NCI-H345 (cell line): ENCODE measurements around the gene VPS37D.
A peak's percentile ranks its signal among the peaks of the same experiment; 100 is the strongest.

Source experiments
- DNase-seq: peaks from one replicate; lab custom pipeline; 2025; lab: John Stamatoyannopoulos, UW

Gene VPS37D

DNA sequence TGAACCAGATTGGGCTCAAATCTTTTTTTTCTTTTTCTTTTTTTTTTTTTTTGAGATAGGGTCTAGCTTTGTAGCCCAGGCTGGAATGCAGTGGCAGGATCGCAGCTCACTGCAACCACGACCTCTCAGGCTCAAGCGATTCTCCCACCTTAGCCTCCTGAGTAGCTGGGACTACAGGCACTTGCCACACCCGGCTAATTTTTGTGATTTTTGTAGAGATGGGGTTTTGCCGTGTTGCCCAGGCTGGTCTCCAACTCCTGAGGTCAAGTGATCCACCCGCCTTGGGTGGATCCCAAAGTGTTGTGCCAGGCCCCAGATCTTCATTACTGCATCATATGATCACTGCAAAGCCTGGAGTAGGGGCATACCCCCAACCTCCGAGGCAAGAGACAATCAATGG is 12.9 kb downstream of the VPS37D start:
- DNase-seq: no peak

DNA sequence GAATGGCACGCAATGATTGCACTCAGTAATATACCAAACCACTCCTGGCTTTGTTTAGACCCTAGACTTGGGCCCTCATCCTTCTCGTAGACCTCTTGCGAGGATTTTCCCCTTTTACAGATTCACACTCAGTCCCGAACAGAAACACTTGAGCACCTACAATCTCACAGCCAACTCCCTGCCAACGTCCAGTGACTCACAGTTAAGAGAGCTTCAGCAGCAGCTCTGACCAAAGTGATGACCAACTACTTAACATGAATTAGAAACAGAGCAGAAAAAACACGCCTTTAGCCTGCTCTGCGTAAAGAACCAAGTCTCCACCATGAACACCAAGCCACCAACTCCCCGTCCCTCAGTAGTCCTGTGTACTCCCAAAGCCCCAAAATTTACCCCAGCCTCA is 13.4 kb downstream of the VPS37D start:
- DNase-seq: no peak

- DNase-seq: no peak
Observed at GRCh38 chr7:73682745-73683055, 15.1 kb downstream of the VPS37D start.

- DNase-seq: peak; percentile 95
Observed at GRCh38 chr7:73683056-73683787, 15.6 kb downstream of the VPS37D start, which contains the start of the genes BUD23 and DNAJC30. Gene BUD23 (plus strand): TSS chr7:73683597. CDS start chr7:73683626, 29 bp downstream. Gene DNAJC30 (minus strand): TSS chr7:73683453. CDS start chr7:73683423, 30 bp downstream.

DNA sequence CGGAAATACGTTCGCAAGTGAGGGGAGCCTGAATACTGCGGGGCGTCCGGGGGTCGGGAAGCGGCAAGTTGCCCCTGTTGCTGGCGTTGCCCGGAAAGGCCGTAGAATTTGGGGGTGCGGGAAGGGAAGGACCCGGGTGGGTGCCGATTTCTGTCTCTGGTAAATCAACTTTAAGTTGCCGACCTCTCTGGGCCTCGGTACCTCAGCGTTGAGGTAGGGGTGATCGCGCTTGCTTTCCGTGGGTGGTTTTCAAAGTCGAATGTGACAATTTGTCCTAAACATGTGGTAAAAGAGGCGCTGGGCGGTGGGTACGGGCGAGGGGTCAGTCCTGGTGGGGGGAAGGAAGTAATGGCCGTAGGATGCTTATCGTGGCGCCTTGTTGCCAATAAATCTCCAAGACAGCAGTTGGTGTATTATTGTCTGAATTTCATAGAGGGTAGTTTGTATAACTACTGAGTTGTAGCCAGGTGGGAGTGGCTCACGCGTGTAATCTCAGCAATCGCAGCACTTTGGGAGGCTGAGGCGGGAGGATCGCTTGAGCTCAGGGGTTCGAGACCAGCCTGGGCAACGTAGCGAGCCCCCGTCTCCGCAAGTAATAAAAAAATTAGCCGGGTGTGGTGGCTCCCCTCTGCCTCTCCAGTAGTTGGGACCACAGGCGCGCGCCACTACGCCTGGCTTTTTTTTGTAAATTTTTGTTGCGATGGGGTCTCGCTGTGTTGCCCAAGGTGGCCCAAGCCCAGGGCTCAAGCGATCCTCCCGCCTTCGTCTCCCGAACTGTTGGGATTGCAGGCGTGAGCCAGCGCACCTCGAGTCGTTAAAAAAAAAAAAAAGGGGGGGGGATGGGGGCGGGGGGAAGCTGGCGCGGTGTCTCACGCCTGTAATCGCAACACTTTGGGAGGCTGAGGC is 16.4 kb downstream of the VPS37D start:
- DNase-seq: peak; percentile 15

DNA sequence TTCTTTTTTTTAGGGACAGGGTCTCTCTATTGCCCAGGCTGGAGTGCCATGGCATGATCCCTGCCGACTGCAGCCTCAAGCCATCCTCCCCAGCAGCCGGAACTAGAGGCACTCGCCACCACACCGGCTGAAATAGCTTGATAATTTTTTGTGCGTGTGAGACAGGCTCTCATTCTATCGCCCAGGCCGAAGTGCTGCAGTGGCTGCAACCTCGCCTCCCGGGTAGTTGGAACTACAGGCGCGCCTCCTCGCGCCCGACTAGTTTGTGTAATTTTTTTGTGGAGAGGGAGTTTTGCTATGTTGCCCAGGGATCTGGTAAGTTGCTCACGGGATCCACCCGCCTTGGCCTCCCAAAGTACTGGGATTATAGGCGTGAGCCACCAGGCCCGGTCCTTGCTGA is 17.7 kb downstream of the VPS37D start:
- no peak for DNase-seq

- DNase-seq: no peak
Observed at GRCh38 chr7:73688288-73688687, 20.7 kb downstream of the VPS37D start.

DNA sequence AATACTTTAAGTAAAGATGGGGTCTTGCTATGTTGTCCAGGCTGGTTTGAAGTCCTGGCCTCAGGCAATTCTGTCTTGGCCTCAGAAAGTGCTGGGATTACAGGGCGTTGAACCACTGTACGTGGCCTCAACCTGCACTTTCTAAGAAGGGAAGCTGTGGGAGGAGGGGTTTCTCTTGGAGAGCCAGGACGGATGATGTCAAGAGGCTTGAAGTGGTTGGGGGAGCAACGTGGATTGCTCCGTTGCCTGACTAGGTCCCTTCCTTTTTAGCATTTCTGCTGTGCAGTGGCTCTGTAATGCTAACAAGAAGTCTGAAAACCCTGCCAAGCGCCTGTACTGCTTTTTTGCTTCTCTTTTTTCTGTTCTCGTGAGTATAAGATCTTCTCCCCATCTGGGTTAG is 23.0 kb downstream of the VPS37D start:
- no peak for DNase-seq

GRCh38 chr7:73696372-73696771 is 28.7 kb downstream of the VPS37D start:
- DNase-seq: no peak

GRCh38 chr7:73698410-73698809 is 30.8 kb downstream of the VPS37D start:
- no peak for DNase-seq

DNA sequence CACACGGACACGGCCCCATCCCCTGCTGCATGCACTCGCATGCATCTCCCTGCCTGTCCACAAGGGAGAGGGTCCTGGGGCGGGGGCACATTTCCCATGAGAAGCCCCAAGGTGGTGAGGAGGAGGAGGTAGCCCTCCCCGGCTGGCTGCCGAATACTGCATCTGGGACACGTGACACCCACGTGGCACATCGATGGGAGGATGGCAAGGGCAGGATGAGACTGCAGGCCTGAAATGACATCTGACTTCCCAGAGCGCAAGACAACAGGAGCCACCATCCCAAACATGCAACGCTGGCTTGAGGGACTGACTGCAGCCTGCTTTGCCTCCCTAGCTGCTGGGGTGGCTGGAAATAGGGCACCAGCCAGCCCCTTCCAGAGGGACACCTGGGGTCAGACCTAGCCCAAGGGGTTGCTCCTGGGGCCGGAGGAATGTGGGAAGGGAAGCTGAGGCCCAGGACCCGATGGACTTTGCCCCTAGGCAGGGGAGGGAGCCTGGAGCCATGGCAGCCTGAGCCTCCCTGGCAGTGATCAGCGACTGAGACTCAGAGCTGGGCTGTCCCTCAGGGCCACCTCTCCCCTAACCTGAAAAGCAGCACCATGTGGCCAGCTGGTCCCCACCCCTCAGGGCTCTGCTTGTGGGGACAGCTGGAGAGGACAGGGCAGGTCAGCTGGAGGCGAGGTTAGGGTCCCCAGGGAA is 31.9 kb downstream of the VPS37D start:
- no peak for DNase-seq

- no peak for DNase-seq
Observed at GRCh38 chr7:73700069-73700423, 32.4 kb downstream of the VPS37D start.

GRCh38 chr7:73700581-73701134 is 33.0 kb downstream of the VPS37D start:
- DNase-seq: no peak

- no peak for DNase-seq
Observed at GRCh38 chr7:73701357-73701995, 33.8 kb downstream of the VPS37D start.

GRCh38 chr7:73702226-73702625 is 34.6 kb downstream of the VPS37D start:
- DNase-seq: no peak

GRCh38 chr7:73702665-73703064 is 35.0 kb downstream of the VPS37D start:
- no peak for DNase-seq

GRCh38 chr7:73703225-73703624 is 35.6 kb downstream of the VPS37D start:
- no peak for DNase-seq

GRCh38 chr7:73703757-73704639 is 36.4 kb downstream of the VPS37D start:
- no peak for DNase-seq

DNA sequence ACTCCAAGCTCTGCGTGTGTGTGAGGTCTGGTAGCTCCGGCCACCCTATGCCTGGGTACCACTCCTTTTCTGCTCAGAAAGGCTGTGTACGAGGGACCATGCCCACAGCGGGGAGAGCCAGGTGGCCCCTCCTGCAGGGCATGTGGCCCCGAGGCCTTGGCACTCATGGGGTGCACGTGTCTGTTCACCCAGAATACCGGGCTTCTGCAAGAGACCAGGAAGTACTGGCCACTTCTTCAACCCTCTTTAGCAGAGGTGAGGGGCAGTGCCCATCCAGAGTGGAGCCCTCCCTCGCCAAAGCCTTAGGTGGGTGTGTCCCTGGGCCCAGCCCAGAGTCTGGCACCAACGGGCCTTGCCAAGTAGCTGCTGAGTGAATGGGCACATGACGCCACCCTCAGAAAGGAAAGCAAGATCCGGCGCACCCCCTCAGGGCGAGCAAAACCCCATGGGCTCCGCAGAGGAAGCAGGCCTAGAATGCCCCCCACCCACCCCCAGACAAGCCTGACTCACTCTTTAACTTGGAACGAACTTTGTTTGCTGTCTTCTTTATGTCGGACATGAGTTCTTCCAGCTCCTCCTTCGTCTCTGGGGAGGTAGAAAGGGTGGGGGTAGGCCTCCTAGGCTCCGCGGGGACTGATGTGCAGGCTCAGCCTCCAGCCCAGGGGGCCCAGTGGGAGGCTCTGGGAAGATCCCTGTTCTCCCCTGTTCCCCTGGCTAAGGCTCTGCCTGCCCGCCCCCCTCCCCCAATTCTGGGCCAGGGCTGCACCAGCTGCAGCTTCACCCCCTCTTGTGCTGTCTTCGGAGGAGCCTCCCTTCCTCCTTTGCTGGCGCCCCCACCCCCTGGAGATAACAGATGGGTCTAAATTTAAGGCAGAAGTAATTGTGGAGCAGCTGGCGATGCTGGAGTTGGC is 37.3 kb downstream of the VPS37D start:
- DNase-seq: no peak

GRCh38 chr7:73705551-73705920 is 37.9 kb downstream of the VPS37D start:
- DNase-seq: no peak
